Fibroblast of gingiva (primary cell): ENCODE results near the gene CD244.
"Not testable (repeated sequence)": the region's sequence is repeated elsewhere in the genome, so short reads cannot be mapped to it uniquely, and the experiment has no call there.

Experiments
- DNase-seq: peaks from one replicate; pipeline ENCODE4 v3.0.0-alpha.2; 2011; ENCODE audit warnings: low read depth

CD244 gene, protein sequence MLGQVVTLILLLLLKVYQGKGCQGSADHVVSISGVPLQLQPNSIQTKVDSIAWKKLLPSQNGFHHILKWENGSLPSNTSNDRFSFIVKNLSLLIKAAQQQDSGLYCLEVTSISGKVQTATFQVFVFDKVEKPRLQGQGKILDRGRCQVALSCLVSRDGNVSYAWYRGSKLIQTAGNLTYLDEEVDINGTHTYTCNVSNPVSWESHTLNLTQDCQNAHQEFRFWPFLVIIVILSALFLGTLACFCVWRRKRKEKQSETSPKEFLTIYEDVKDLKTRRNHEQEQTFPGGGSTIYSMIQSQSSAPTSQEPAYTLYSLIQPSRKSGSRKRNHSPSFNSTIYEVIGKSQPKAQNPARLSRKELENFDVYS

DNA sequence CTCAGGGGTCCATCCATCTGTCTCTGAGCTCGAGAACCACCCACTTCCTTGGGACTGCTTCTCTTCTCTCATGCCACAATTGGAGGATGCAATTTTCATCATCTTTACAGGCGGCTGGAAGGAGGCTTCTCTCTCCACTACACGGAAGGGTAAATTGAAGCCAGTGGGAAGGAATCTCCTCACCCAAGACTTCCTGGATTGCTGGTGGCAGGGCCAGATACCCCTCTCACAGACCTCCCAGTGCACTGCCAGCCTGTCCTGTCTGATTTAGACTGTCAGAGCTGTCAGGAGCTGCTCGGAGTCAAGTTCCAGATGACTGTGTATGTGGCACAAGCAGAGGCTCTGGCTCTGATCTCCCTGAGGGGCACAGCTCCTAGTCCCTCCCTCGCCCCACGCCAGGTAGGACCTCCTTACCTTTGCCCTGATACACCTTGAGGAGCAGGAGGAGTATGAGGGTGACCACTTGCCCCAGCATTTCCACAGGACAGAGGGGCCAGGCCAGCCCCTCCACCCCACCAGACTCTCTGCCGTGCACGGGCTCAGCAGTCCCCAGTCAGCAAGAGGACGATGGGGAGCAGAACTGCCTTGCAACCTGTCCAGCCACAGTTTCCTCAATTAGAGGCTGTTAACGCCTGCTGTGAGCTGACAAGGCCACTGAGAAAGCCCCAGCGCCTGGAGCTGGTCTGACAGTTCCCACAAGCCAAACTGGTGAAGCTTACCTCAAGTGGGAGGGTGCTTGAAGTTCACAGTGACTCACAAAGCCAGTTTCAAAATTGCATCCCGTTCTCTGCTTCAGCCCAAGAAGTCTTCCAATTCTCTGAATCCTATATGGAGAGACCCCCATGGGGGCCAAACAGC, at the start of gene CD244:
CD244 (minus strand) TSS at position 685 of the 858 bp plus-strand sequence; CDS start at position 475, 210 bp downstream.
- DNase-seq: no peak

DNA sequence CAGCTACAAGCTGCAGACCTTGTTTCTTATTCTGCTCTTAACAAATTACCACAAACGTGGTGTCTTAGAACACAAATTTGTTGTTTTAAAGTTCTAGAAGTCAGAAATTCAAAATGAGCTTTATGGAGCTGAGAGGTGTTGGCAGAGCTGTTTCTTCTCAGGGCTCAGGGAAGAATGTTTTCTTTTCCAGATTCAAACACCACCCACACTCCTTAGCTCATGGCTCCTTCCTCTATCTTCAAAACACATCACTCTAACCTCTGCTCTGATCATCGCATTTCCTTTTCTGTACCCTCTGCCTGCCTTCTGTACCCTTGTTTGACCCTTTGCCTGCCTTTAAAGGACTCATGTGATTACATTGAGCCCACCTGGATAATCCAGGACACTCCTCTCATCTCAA, 49.2 kb upstream of the CD244 start:
- DNase-seq: no peak

DNA sequence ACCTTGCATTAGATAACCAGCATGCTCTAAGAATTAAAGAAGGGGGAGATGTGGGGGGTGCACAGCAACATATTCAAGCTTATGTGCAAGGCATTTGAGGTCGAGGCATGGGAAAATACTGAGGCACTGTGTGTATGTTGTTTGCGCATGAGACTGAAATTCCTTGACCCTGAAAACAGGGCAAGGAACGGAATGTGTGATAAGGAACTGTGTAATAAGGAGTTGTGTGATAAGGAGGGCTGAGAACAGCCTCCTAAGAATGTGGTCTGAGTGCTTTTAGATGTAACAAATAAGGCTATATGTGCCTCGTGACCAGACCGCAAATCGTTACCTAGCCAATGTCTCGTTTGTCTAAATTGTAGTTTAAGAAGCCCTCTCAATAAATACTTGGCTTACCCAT, 48.8 kb upstream of the CD244 start:
- no peak for DNase-seq

DNA sequence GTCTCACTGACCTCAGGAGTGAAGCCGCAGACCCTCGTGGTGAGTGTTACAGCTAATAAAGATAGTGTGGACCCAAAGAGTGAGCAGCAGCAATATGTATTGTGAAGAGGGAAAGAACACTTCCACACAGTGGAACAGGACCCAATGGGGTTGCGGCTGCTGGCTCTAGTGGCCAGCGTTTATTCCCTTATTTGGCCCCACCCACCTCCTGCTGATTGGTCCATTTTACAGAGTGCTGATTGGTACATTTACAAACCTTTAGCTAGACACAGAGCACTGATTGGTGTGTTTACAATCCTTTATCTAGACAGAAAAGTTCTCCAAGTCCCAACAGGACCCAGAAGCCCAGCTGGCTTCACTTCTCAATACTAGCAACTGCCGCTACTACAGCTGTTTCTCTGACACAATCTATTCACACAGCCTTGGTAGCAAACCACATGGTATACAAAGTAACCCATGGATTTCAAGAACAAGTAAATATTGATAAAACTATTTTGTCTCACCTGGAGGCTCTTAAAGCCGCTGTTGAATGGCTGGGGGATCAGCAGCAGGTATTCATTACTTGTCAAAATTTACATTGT, 47.6 kb upstream of the CD244 start:
- no peak for DNase-seq

DNA sequence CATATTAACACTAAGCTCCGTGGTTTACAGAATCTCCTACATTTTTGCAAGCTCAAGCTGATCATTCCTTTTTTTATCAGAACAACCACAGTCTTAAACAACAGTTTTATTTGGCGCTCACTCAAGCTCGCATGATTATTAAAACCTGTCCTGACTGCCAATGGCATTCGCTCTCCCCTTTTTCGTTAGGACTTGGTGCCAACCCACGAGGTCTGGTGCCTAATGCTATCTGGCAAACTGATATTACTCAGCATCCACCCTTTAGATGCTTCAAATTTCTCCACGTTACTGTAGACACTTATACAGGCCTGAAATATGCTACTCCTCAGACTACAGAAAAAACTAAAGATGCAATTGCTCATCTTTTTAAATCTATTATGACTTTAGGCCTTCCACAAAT, 45.3 kb upstream of the CD244 start:
- DNase-seq: no peak

DNA sequence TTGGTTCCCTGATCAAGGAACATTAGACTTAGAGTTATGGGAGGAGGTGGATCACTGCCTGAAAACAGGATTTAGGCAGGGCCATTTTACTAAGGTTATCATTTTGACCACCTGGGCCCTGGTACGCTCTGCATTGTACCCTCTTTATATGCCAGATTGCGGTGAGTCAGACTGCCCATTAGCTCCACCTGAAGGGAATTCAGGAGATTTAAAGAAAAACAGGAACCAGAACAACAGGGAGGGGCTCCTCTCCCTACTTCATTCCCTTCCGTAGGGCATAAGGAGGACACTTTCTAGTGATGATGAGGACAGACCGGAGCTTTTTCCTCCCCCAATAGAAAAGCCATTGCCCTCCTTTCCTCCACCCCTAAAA, 42.9 kb upstream of the CD244 start:
- no peak for DNase-seq

DNA sequence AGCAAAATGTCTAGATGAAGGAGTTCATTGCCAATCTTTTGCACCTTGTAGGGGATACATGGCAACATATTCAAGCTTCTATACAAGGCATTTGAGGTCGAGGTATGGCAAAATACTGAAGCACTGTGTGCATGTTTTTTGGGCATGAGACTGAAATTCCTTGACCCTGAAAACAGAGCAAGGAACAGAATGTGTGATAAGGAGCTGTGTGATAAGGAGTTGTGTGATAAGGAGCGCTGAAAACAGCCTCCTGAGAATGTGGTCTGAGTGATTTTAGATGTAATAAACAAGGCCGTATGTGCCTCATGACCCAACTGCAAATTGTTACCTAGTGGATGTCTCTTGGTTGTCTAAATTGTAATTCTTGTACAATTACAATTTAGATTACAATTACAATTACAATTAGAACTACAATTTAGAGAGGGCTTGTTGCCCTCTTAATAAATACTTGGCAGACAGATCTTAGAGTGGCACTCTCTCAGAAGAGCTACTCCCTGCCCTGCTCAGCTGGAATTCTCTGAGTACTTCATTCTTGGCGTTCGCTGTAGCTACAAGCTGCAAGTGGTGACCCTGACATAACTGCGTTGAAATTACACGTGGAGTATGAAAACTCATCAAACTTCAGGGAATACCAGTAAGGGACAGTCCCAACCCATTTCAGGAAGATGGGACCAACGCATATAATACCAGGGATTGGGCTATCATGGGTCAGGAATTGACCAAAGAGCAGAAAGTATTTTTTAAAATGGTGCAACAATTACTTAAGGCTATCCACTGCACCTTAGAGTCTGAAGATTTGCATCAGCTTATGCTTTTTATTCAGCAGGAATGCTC, 42.3 kb upstream of the CD244 start:
- no peak for DNase-seq

DNA sequence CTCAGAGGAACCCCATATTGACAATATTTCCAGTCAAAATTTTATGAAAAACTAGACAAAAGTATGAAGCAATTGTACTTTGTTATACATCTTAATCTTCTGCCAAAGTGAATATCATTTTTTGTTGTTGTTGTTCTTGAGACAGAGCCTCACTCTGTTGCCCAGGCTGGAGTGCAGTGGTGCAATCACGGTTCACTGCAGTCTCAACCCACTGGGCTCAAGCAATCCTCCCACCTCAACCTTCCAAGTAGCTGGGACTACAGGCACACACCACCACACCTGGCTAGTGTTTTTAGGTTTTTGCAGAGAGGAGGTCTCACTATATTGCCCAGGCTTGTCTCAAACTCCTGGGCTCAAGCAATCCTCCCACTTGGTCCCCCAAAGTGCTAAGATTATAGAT, 39.6 kb upstream of the CD244 start:
- DNase-seq: not testable (repeated sequence)

DNA sequence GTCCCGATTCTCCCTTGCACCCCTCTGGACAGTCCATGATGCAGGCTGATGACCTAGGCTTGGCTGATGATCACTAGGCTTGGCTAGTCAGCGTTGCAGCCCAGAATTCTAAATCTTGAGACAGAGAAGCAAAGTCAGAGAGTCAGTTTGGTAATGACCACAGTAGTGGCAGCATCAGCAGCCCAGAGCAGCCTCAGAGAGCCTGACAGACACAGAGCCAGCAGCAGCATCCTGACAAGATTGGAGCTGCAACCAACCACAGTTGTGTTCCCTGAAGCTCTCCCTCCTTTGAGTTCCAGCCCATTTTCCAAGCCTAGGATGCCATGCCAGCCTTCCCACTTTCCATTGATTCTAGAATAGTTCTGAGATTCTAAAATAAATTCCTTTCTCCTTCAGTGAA, 39.1 kb upstream of the CD244 start:
- DNase-seq: no peak

DNA sequence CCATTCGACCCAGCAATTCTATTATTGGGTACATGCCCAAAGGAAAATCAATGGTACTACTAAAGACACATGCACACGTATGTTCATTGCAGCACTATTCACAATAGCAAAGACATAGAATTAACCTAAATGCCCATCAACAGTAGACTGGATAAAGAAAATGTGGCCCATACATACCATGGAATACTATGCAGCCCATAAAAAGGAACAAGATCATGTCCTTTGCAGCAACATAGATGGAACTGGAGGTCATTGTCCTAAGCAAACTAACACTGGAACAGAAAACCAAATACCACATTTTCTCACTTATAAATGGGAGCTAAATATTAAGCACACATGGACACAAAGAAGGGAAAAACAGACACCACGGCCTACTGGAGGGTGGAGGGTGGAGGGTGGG, 38.0 kb upstream of the CD244 start:
- not testable (repeated sequence) for DNase-seq

DNA sequence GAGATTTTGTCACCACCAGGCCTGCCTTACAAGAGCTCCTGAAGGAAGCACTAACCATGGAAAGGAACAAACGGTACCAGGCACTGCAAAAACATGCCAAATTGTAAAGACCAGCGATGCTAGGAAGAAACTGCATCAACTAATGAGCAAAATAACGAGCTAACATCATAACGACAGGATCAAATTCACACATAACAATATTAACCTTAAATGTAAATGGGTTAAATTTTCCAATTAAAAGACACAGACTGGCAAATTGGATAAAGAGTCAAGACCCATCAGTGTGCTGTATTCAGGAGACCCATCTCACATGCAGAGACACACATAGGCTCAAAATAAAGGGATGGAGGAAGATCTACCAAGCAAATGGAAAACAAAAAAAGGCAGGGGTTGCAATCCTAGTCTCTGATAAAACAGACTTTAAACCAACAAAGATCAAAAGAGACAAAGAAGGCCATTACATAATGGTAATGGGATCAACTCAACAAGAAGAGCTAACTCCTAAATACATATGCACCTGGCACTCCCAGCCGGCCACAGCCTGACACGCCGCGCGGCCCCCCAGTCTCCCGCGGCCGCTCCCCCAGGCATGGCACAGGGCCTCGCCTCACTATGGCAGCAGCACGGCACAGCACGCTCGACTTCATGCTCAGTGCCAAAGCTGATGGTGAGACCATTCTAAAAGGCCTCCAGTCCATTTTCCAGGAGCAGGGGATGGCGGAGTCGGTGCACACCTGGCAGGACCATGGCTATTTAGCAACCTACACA, 31.9 kb upstream of the CD244 start:
- not testable (repeated sequence) for DNase-seq

DNA sequence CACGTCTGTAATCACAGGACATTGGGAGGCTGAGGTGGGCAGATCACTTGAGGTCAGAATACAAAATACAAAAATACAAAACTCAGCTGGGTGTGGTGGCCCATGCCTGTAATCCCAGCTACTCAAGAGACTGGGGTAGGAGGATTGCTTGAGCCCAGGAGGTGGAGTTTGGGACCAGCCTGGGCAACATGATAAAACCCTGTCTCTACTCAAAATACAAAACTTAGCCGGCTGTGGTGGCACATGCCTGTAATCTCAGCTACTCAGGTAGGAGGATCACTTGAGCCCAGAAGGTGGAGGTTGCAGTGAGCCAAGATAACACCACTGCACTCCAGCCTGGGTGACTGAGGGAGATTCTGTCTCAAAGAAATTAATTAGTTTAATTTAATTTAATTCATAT, 28.8 kb upstream of the CD244 start:
- no peak for DNase-seq

DNA sequence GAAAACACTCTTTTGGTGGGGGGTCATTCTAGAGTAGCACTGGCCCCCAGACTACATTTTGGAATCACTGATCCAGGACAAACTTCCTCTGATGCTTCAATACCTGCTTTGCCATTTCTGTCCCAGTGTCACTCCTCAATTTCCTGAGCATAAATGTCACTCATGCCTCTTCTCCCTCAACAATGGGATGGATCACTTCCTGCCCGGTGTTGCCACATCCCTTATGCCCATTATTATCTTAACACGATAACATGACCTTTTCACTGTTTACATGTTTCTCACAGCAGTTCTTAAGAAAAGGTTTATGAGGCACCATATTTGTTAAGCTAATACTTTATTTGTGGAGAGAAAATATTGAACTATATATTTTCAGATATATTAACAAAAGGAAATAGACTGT, 26.2 kb upstream of the CD244 start:
- no peak for DNase-seq

DNA sequence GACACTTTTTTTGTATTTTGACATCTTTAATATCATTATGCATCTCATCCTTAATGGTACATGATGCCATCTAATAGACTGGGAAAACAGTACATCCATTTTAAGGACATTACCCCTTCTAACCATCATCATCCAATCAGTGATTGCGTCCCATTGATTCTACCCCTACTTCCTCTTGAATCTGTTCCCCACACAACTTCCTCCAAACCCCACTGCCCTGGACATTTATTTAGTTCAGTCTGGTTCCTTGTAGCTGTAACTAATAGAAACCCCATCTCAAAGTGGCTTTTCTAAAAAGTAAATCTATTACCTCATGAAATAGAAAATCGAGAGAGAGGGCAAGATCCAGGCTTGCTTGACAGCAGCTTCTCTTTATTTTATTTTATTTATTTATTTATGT, 24.4 kb upstream of the CD244 start:
- DNase-seq: no peak

DNA sequence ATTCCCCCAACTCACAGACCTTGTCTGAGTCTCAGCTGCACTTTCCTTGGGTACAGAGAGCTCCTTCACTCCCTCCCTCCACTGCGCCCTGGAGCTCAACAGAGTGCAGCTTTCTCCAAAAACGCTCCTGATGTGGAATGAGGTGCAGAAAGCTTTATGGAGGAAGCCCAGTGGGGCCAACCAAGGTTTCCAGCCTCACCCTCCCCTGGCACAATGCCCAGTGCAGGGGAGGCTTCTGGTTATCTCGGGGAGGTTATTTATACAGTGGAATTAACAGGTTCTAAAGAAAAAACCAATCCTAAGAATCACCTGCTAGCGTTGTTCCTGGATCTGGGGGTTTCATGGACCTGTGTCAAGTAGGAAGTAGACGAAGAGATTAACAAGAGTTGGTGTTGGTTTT, 22.4 kb upstream of the CD244 start, which contains the start of gene ITLN1:
ITLN1 (minus strand) TSS at position 139 of the 400 bp plus-strand sequence. CDS start 303 bp downstream, outside the sequence.
- no peak for DNase-seq

DNA sequence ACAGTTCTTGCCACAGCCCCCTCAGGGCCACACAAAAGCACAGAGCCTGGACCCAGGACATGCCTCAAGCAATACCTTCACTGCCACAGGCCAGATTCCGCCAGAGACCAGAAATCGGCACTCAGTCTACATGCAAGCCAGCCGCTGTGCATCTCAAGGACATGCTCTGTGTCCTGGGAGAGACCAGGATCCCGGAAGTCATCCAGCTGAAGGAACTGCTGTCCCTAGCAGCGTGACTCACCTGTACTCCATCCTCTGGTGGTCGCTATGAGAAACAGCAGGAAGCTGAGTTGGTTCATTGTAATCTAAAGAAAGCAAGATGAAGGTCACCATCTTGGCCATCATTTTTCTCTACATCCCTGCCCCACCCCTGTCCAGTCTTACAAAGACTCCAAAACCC, 21.9 kb upstream of the CD244 start:
- DNase-seq: no peak

DNA sequence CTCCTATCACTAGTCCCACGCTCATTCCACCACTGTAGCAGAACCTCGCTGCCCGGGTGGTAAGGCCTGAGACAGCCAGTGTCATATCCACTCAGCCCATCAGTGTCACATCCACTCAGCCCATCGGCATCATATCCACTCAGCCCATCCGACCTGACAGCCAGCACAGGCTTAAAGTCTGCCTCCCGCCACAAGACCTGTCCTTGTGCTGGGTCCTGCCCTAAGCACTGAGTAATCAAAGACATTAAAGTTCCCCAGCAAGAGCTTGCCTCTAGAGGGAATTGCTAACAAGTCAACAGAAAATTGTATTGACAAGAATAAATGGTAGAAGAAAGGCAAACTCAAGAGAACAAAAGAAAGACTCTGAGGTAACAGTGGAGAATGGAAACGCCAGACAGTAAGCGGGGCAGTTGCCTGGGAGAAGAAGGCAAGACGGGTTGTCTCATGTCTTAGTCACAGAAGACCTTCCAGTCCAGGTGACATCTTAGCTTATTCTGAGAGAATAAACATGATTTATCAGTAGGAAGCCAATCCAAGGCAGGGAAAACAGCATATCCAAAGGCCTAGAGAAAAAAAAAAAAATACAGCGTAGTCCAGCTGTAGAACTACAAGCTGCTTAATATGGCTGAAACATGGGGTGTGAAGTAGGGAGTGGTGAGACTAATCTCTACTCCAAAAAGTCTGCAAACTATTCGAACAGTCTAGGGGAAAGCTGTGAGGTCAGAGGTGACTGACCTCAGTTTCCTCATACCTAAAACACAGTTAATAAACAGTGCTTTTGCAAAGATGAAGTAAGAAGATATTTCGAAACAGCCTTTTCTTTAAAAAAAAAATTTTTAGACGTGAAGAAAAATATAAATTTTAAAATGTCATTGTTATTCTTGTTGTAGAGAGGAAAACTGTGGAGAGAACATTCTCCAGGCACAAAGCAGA, 21.2 kb upstream of the CD244 start:
- DNase-seq: no peak

DNA sequence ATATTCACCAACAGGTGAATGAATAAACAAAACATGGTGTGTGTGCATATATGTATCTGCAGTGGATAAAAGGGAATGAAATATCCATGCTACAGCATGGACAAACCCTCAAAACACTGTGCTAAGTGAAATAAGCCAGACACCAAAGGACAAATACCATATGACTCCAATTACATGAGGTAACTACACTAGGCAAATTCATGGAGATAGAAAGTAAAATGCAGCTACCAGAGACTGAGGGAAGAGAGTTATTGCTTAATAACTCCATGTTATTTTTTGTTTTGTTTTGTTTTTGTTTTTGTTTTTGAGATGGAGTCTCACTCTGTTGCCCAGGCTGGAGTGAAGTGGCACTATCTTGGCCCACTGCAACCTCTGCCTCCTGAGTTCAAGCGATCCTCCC, 19.9 kb upstream of the CD244 start:
- no peak for DNase-seq

DNA sequence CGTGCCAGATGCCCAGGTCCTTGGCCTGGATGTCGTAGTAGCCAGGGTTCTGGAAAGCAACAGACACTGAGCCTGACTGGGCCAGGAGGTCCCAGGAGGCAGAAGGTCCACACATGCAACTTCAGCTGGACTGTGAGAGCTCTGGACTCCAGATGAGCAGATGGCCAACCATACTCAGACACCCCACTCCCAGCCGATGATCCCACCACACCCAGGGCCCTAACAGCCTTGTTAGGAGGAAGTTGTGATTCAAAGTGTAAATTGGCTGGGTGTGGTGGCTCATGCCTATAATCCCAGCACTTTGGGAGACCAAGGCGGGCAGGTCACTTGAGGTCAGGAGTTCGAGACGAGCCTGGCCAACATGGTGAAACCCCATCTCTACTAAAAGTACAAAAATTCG, 18.6 kb upstream of the CD244 start:
- not testable (repeated sequence) for DNase-seq

DNA sequence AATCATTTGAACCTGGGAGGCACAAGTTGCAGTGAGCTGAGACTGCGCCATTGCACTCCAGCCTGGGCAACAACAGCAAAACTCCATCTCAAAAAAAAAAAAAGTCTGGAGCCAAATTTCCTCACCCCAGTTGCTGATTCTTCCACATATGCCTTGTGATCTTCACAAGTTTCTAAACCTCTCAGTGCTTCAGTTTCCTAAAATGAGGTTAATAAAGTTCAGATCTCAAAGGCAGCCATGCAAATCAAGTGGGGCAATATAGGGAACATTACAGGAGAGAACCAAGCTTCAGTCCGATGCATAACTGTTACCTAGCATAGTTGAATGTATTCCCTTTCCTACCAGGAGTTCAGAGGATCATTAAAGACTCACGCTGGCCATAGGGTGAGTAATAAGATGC, 17.5 kb upstream of the CD244 start:
- DNase-seq: no peak
